H9 (cell line): ENCODE data around the gene ARHGEF10L. TPM values are rescaled to one million over a fixed set of nuclear protein-coding genes. Genes with fewer than 3 reads are reported as not detected.

Experiments
- DNase-seq: peaks from one replicate; pipeline ENCODE4 v3.0.0-alpha.2; 2017
- H2AFZ ChIP-seq: one replicate; pipeline ENCODE4 v1.6.1; 2013; ENCODE audit warnings: mild to moderate bottlenecking, low read length, control low read depth, moderate library complexity
- H2AK5ac ChIP-seq: 2 replicates; pipeline ENCODE4 v1.6.1; 2013; ENCODE audit warnings: low read length, control low read depth, mixed read lengths; ENCODE audit not compliant: insufficient read length
- H2BK120ac ChIP-seq: one replicate; pipeline ENCODE4 v1.6.1; 2013; ENCODE audit warnings: low read depth, mild to moderate bottlenecking, low read length, control low read depth, inconsistent platforms; ENCODE audit not compliant: poor library complexity, severe bottlenecking
- H2BK12ac ChIP-seq: 2 replicates; pipeline ENCODE4 v1.6.1; 2013; ENCODE audit warnings: low read length, control low read depth, mixed read lengths, low read depth; ENCODE audit not compliant: insufficient read length
- H2BK15ac ChIP-seq: 2 replicates; pipeline ENCODE4 v1.6.1; 2013; ENCODE audit warnings: low read depth, low read length, control low read depth
- H2BK20ac ChIP-seq: one replicate; pipeline ENCODE4 v1.6.1; 2013; ENCODE audit warnings: low read depth, mild to moderate bottlenecking, low read length, control low read depth, inconsistent platforms; ENCODE audit not compliant: poor library complexity, severe bottlenecking
- H2BK5ac ChIP-seq: 2 replicates; pipeline ENCODE4 v1.6.1; 2013; ENCODE audit warnings: low read length, control low read depth, mixed read lengths; ENCODE audit not compliant: insufficient read length
- H3K14ac ChIP-seq: 2 replicates; pipeline ENCODE4 v1.6.1; 2013; ENCODE audit warnings: low read length, control low read depth; ENCODE audit not compliant: insufficient read depth
- H3K18ac ChIP-seq: 2 replicates; pipeline ENCODE4 v1.6.1; 2013; ENCODE audit warnings: low read depth, mild to moderate bottlenecking, mixed read lengths, low read length, control low read depth; ENCODE audit not compliant: insufficient read length
- H3K23ac ChIP-seq: 2 replicates; pipeline ENCODE4 v1.6.1; 2013; ENCODE audit warnings: low read length, control low read depth, mixed read lengths, low read depth; ENCODE audit not compliant: insufficient read length
- H3K23me2 ChIP-seq: 2 replicates; pipeline ENCODE4 v1.6.1; 2013; ENCODE audit warnings: low read depth, mild to moderate bottlenecking, mixed read lengths, low read length, control low read depth; ENCODE audit not compliant: insufficient read length, poor library complexity, severe bottlenecking
- H3K27ac ChIP-seq: 2 replicates; pipeline ENCODE4 v1.5.1; 2013; ENCODE audit warnings: low read length, control low read depth, mixed read lengths, low read depth; ENCODE audit not compliant: insufficient read length
- H3K27me3 ChIP-seq: 2 replicates; pipeline ENCODE4 v1.6.1; 2013; ENCODE audit warnings: low read length, control low read depth, inconsistent platforms; ENCODE audit not compliant: insufficient read depth
- H3K4ac ChIP-seq: 2 replicates; pipeline ENCODE4 v1.6.1; 2013; ENCODE audit warnings: low read depth, mild to moderate bottlenecking, control low read depth, inconsistent platforms, low read length, moderate library complexity
- H3K4me1 ChIP-seq: 2 replicates; pipeline ENCODE4 v1.6.1; 2013; ENCODE audit warnings: low read length, control low read depth, inconsistent platforms; ENCODE audit not compliant: insufficient read depth
- H3K4me2 ChIP-seq: 2 replicates; pipeline ENCODE4 v1.6.1; 2013; ENCODE audit warnings: low read length, control low read depth, mixed read lengths; ENCODE audit not compliant: insufficient read length, insufficient read depth
- H3K56ac ChIP-seq: 2 replicates; pipeline ENCODE4 v1.6.1; 2013; ENCODE audit warnings: low read depth, mild to moderate bottlenecking, mixed read lengths, low read length, control low read depth; ENCODE audit not compliant: insufficient read length
- H3K79me1 ChIP-seq: 2 replicates; pipeline ENCODE4 v1.6.1; 2013; ENCODE audit warnings: low read depth, mild to moderate bottlenecking, moderate library complexity, low read length, control low read depth, inconsistent platforms; ENCODE audit not compliant: insufficient read depth, poor library complexity, severe bottlenecking
- H3K79me2 ChIP-seq: 2 replicates; pipeline ENCODE4 v1.6.1; 2013; ENCODE audit warnings: low read length, control low read depth, inconsistent platforms; ENCODE audit not compliant: insufficient read depth
- H3K9ac ChIP-seq: 2 replicates; pipeline ENCODE4 v1.6.1; 2013; ENCODE audit warnings: low read length, control low read depth, mixed read lengths; ENCODE audit not compliant: insufficient read length; ENCODE audit errors: extremely low read depth
- H3K9me3 ChIP-seq: one replicate; pipeline ENCODE4 v1.6.1; 2013; ENCODE audit warnings: low read depth, low read length, inconsistent platforms; ENCODE audit not compliant: control insufficient read depth
- H3T11ph ChIP-seq: one replicate; pipeline ENCODE4 v1.6.1; 2013; ENCODE audit warnings: mild to moderate bottlenecking, low read length, control low read depth, inconsistent platforms
- H4K20me1 ChIP-seq: one replicate; pipeline ENCODE4 v1.6.1; 2013; ENCODE audit not compliant: control insufficient read depth, insufficient read length, insufficient read depth
- H4K5ac ChIP-seq: 2 replicates; pipeline ENCODE4 v1.6.1; 2013; ENCODE audit warnings: low read depth, mild to moderate bottlenecking, mixed read lengths, low read length, control low read depth; ENCODE audit not compliant: insufficient read length
- H4K8ac ChIP-seq: replicated peaks from 2 replicates; pipeline ENCODE4 v1.6.1; 2013; ENCODE audit warnings: low read length, control low read depth, mixed read lengths, low read depth; ENCODE audit not compliant: insufficient read length
- H4K91ac ChIP-seq: 2 replicates; pipeline ENCODE4 v1.6.1; 2013; ENCODE audit warnings: low read depth, mild to moderate bottlenecking, moderate library complexity, mixed read lengths, low read length, control low read depth; ENCODE audit not compliant: insufficient read length
- H3K27ac Mint-ChIP-seq, 3 experiments: 2 replicates in 2 of 3; 3 replicates in 1 of 3; pipeline ENCODE4 v1.8.0; 2020 to 2021; ENCODE audit warnings: mixed read lengths in 3 of 3, mild to moderate bottlenecking in 1 of 3, moderate library complexity in 1 of 3
- H3K27me3 Mint-ChIP-seq: 2 replicates; pipeline ENCODE4 v1.8.0; 2021; ENCODE audit warnings: low read depth, mild to moderate bottlenecking, moderate library complexity, mixed read lengths
- H3K36me3 Mint-ChIP-seq, 3 experiments: 2 replicates in 2 of 3; 3 replicates in 1 of 3; pipeline ENCODE4 v1.8.0; 2020 to 2021; ENCODE audit warnings: low read depth in 3 of 3, mixed read lengths in 3 of 3; ENCODE audit not compliant: insufficient read depth in 1 of 3
- H3K4me1 Mint-ChIP-seq, 2 experiments: 2 replicates each; pipeline ENCODE4 v1.8.0; 2020; ENCODE audit warnings: mixed read lengths in 2 of 2
- H3K4me3 Mint-ChIP-seq, 2 experiments: 2 replicates in 1 of 2; 3 replicates in 1 of 2; pipeline ENCODE4 v1.8.0; 2020 to 2021; ENCODE audit warnings: mild to moderate bottlenecking in 2 of 2, mixed read lengths in 2 of 2, moderate library complexity in 1 of 2
- H3K9me3 Mint-ChIP-seq, 2 experiments: 2 replicates in 1 of 2; 3 replicates in 1 of 2; pipeline ENCODE4 v1.8.0; 2020; ENCODE audit warnings: mild to moderate bottlenecking in 2 of 2, mixed read lengths in 2 of 2, moderate library complexity in 1 of 2
- CTCF ChIP-seq: fragments of 200-600 bp; sonication (generic); conservative IDR thresholded peaks from 3 replicates; pipeline ENCODE4 v1.8.0; 2021; ENCODE audit warnings: antibody characterized with exemption, mild to moderate bottlenecking
- WGBS: extraction: QIAGEN DNeasy Blood & Tissue Kit; methylation state at CpG from one replicate; pipeline ENCODE4 v1.1.7; 2013; ENCODE audit warnings: missing lambda C conversion rate, low lambda C conversion rate, mixed read lengths; ENCODE audit not compliant: insufficient read length; ENCODE audit errors: extremely low coverage; 5-methylcytosine and 5-hydroxymethylcytosine counted together
- total RNA-seq: library from RNA; stranded (reverse); gene quantifications from 2 replicates; pipeline ENCODE4 v1.2.1, GENCODE V29; 2021

Gene ARHGEF10L
- total RNA-seq, 1 experiment from 2014 or later: 20.2 TPM

GRCh38 chr1:17725084-17725719 lies 185.7 kb downstream of the ARHGEF10L start:
- no peak for DNase-seq
- no peaks in the 10 kb centered on the region; a peak in 1 of 5 replicates for H3K9me3 Mint-ChIP-seq
- Histone ChIP-seq H3K9me3 (no peaks in the 10 kb centered on the region), H2AFZ (no peak overlapping the region), H3K4me2 (no peak overlapping the region), H4K8ac (no peak overlapping the region), H3K27ac (no peak overlapping the region), H4K20me1 (no peaks in the 10 kb centered on the region), H3T11ph (no peak overlapping the region), H3K18ac (no peak overlapping the region), H3K23ac (no peak overlapping the region), H2BK12ac (no peak overlapping the region), H2BK120ac (no peak overlapping the region), H4K5ac (no peak overlapping the region), H2BK15ac (no peak overlapping the region), H2BK5ac (no peak overlapping the region), H3K14ac (no peak overlapping the region; the same call in 1 of the 2 replicates), H3K79me2 (no peaks in the 10 kb centered on the region), H3K56ac (no peak overlapping the region), H2AK5ac (no peak overlapping the region), H3K79me1 (no peaks in the 10 kb centered on the region), H2BK20ac (no peak overlapping the region), H4K91ac (no peak overlapping the region), H3K9ac (no peak overlapping the region), H3K4ac (no peak overlapping the region), H3K4me1 (no peaks in the 10 kb centered on the region), H3K23me2 (no peaks in the 10 kb centered on the region), H3K27me3 (no peaks in the 10 kb centered on the region)
- peaks cover 4% of the 10 kb centered on the region for H3K27me3 Mint-ChIP-seq
- no peak overlapping the region for H3K4me3 Mint-ChIP-seq
- peaks cover 0 to 2% of the 10 kb centered on the region in 2 experiments; a peak in 1 of 4 replicates for H3K4me1 Mint-ChIP-seq
- TF ChIP-seq CTCF: no peak
- no peak overlapping the region for H3K27ac Mint-ChIP-seq
- no peaks in the 10 kb centered on the region for H3K36me3 Mint-ChIP-seq
- WGBS: no CpG with 5 or more reads among the region's 9 CpGs
